ENCODE data around the gene NOS1AP. TPM values are rescaled to one million over a fixed set of nuclear protein-coding genes. Genes with fewer than 3 reads are reported as not detected.

Gene NOS1AP
- total and polyA plus RNA-seq, 2 experiments from 2014 or later, result 5.8 to 6.6 TPM

DNA sequence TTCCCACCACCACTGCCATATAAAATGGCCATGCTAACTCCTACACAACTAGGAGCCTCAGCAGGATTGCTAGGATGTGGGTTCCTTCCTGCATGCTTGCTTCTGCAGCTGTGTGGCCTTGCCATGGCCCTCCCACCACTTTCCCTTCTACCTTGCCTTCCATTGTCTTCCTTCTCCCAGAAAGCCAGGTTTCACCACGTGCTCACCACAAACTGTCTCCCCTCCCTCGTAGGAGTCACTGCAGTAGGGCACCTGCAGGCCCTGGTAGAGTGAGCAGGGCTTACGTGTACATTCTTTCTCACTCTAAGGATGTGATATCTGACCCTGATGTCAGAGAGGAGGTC lies 315.8 kb downstream of the NOS1AP start (continued):
- no peak for TF ChIP-seq NANOG (IDR thresholded peaks at IDR 0.05; ENCODE audit: borderline replicate concordance)
- TF ChIP-seq ZNF114 (CRISPR knock-in tag; IDR thresholded peaks at IDR 0.05), result no peak

DNA sequence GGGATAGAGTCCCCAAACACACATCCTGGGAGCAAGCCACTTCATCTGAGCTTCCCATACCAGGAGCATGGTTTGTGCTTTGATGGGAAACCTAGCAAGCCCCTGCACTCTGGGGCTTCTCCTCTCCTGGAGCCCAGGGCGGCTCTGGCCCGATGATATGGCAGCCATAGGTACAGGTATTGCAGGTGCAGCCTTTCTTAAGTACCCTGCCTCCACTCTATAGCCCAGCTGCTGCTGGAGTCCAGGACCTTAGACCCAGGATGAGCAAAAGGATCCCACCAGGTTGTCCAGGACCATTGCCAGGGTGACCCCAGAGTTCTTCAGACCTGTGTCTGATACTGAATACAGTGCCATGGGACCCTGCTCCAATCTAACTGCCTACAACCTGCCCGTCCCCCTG lies 316.2 kb downstream of the NOS1AP start:
- no peaks in the 10 kb centered on the region for H3K27me3 ChIP-seq (ENCODE audit: insufficient read depth)
- H3K27ac ChIP-seq (ENCODE audit: low read depth), result no peak overlapping the region
- H3K4me2 ChIP-seq, result no peak overlapping the region
- TF ChIP-seq JUNB (IDR thresholded peaks at IDR 0.05; ENCODE audit: unreplicated experiment) (no peak), EZH2phosphoT487 (IDR thresholded peaks at IDR 0.05; ENCODE audit: unreplicated experiment) (no peak), POLR2AphosphoS5 (IDR thresholded peaks at IDR 0.05; ENCODE audit: low read depth) (no peak), EZH2 (IDR thresholded peaks at IDR 0.05; ENCODE audit: low read depth, unreplicated experiment) (no peak), ETS1 (IDR thresholded peaks at IDR 0.05) (no peak), ZNF462 (CRISPR knock-in tag; IDR thresholded peaks at IDR 0.05) (no peak), NANOG (IDR thresholded peaks at IDR 0.05; ENCODE audit: borderline replicate concordance) (no peak), ZNF114 (CRISPR knock-in tag; IDR thresholded peaks at IDR 0.05) (no peak), ZNF331 (CRISPR knock-in tag; IDR thresholded peaks at IDR 0.05; ENCODE audit: low read depth) (no peak), STAT1 (IDR thresholded peaks at IDR 0.05; ENCODE audit: unreplicated experiment) (no peak), CREB1 (CRISPR knock-in tag; IDR thresholded peaks at IDR 0.05; ENCODE audit: low read depth) (no peak)
- TF ChIP-seq, protein P1, sequence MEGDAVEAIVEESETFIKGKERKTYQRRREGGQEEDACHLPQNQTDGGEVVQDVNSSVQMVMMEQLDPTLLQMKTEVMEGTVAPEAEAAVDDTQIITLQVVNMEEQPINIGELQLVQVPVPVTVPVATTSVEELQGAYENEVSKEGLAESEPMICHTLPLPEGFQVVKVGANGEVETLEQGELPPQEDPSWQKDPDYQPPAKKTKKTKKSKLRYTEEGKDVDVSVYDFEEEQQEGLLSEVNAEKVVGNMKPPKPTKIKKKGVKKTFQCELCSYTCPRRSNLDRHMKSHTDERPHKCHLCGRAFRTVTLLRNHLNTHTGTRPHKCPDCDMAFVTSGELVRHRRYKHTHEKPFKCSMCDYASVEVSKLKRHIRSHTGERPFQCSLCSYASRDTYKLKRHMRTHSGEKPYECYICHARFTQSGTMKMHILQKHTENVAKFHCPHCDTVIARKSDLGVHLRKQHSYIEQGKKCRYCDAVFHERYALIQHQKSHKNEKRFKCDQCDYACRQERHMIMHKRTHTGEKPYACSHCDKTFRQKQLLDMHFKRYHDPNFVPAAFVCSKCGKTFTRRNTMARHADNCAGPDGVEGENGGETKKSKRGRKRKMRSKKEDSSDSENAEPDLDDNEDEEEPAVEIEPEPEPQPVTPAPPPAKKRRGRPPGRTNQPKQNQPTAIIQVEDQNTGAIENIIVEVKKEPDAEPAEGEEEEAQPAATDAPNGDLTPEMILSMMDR (conservative IDR thresholded peaks at IDR 0.05; ENCODE audit: low read depth in 2 of 2), result no peak
- TF ChIP-seq, protein P2, sequence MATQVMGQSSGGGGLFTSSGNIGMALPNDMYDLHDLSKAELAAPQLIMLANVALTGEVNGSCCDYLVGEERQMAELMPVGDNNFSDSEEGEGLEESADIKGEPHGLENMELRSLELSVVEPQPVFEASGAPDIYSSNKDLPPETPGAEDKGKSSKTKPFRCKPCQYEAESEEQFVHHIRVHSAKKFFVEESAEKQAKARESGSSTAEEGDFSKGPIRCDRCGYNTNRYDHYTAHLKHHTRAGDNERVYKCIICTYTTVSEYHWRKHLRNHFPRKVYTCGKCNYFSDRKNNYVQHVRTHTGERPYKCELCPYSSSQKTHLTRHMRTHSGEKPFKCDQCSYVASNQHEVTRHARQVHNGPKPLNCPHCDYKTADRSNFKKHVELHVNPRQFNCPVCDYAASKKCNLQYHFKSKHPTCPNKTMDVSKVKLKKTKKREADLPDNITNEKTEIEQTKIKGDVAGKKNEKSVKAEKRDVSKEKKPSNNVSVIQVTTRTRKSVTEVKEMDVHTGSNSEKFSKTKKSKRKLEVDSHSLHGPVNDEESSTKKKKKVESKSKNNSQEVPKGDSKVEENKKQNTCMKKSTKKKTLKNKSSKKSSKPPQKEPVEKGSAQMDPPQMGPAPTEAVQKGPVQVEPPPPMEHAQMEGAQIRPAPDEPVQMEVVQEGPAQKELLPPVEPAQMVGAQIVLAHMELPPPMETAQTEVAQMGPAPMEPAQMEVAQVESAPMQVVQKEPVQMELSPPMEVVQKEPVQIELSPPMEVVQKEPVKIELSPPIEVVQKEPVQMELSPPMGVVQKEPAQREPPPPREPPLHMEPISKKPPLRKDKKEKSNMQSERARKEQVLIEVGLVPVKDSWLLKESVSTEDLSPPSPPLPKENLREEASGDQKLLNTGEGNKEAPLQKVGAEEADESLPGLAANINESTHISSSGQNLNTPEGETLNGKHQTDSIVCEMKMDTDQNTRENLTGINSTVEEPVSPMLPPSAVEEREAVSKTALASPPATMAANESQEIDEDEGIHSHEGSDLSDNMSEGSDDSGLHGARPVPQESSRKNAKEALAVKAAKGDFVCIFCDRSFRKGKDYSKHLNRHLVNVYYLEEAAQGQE (IDR thresholded peaks at IDR 0.05; ENCODE audit: unreplicated experiment), result no peak
- Mint-ChIP-seq H3K36me3 (ENCODE audit: low read depth) (peaks cover 26% of the 10 kb centered on the region), H3K9me3 (no peaks in the 10 kb centered on the region), H3K4me3 (no peak overlapping the region), H3K27ac (no peak overlapping the region), H3K27me3 (ENCODE audit: insufficient read depth, low read depth, poor library complexity) (peaks cover 29% of the 10 kb centered on the region), H3K4me1 (peaks cover 29% of the 10 kb centered on the region)
- H3K4me1 ChIP-seq (ENCODE audit: insufficient read depth), result no peaks in the 10 kb centered on the region
- DNase-seq (ENCODE audit: low spot score) (no peak), ATAC-seq (no peak)
- H3F3A ChIP-seq (replicated peaks; ENCODE audit: low read depth), result no peaks in the 10 kb centered on the region
- no peak overlapping the region for H2AFZ ChIP-seq
- H3K36me3 ChIP-seq (ENCODE audit: insufficient read depth), result no peaks in the 10 kb centered on the region
- no peak overlapping the region for H3K4me3 ChIP-seq
- H3K9me2 ChIP-seq (ENCODE audit: insufficient read depth), result no peaks in the 10 kb centered on the region
- no peaks in the 10 kb centered on the region for H3K79me2 ChIP-seq (replicated peaks; ENCODE audit: insufficient read depth)
- H4K20me1 ChIP-seq (replicated peaks; ENCODE audit: insufficient read depth), result no peaks in the 10 kb centered on the region
